OCI-LY7 (cell line): ENCODE results near the gene NTSR1. TPM values are rescaled to one million over a fixed set of nuclear protein-coding genes. Genes with fewer than 3 reads are reported as not detected.

Experiments
- BruUV-seq: library from RNA; stranded (reverse); fragments of 400-500 nt; replicated peaks from 2 replicates; lab custom pipeline; 2021; lab: Mats Ljungman, UMichigan
- CTCF ChIA-PET: fragments of 300-600 bp; sonication (Branson Sonifier 250); formaldehyde crosslinking; loops from one replicate; lab custom pipeline; 2022; ENCODE audit warnings: antibody characterized with exemption; ENCODE audit not compliant: unreplicated experiment; lab: Charles Lee
- POLR2A ChIA-PET: fragments of 300-600 bp; sonication (Branson Sonifier 250); formaldehyde crosslinking; loops from one replicate; lab custom pipeline; 2022; ENCODE audit warnings: antibody characterized with exemption; lab: Charles Lee
- DNase-seq: peaks from one replicate; pipeline ENCODE4 v3.0.0-alpha.2; 2015; ENCODE audit warnings: low spot score
- H2AFZ ChIP-seq: fragments of 200-600 bp; sonication (generic), shearing (Covaris generic); 2 replicates; pipeline ENCODE4 v1.6.1; 2014; ENCODE audit warnings: mild to moderate bottlenecking, antibody characterized with exemption, low read length, moderate library complexity
- H3K27ac ChIP-seq: fragments of 200-600 bp; sonication (generic); 2 replicates; pipeline ENCODE4 v1.5.1; 2014; ENCODE audit warnings: mixed run types, low read depth, mild to moderate bottlenecking, moderate library complexity, low read length, inconsistent platforms; ENCODE audit not compliant: poor library complexity, severe bottlenecking
- H3K36me3 ChIP-seq: fragments of 200-600 bp; sonication (generic); 2 replicates; pipeline ENCODE4 v1.6.1; 2014; ENCODE audit warnings: mild to moderate bottlenecking, antibody characterized with exemption, low read length, moderate library complexity, mixed read lengths; ENCODE audit not compliant: insufficient read depth
- H3K4me1 ChIP-seq: fragments of 200-600 bp; sonication (generic); 2 replicates; pipeline ENCODE4 v1.5.1; 2014; ENCODE audit warnings: mild to moderate bottlenecking, low read length; ENCODE audit not compliant: insufficient read depth, poor library complexity, severe bottlenecking
- H3K4me2 ChIP-seq: fragments of 200-600 bp; sonication (generic); 2 replicates; pipeline ENCODE4 v1.6.1; 2014; ENCODE audit warnings: mild to moderate bottlenecking, low read length
- H3K4me3 ChIP-seq: fragments of 200-600 bp; sonication (generic); 2 replicates; pipeline ENCODE4 v1.5.1; 2014; ENCODE audit warnings: mild to moderate bottlenecking, low read depth, low read length; ENCODE audit not compliant: poor library complexity, severe bottlenecking
- H3K79me2 ChIP-seq: fragments of 200-600 bp; sonication (generic); 2 replicates; pipeline ENCODE4 v1.6.1; 2016; ENCODE audit warnings: low read depth, mild to moderate bottlenecking, low read length, moderate library complexity, mixed read lengths; ENCODE audit not compliant: insufficient read depth
- H3K9me2 ChIP-seq: fragments of 200-600 bp; sonication (generic); 2 replicates; pipeline ENCODE4 v1.6.1; 2016; ENCODE audit warnings: mild to moderate bottlenecking, low read length, mixed read lengths; ENCODE audit not compliant: insufficient read depth
- H3K9me3 ChIP-seq: fragments of 200-600 bp; sonication (generic); 2 replicates; pipeline ENCODE4 v1.6.1; 2014; ENCODE audit warnings: mild to moderate bottlenecking, mixed run types, low read length, mixed read lengths
- H4K20me1 ChIP-seq: fragments of 200-600 bp; sonication (generic); 2 replicates; pipeline ENCODE4 v1.6.1; 2014; ENCODE audit warnings: mild to moderate bottlenecking, antibody characterized with exemption, low read length, moderate library complexity, mixed read lengths; ENCODE audit not compliant: insufficient read depth
- CTCF ChIP-seq: fragments of 200-600 bp; sonication (generic); conservative IDR thresholded peaks from 2 replicates; pipeline ENCODE4 v1.5.1; 2014; ENCODE audit warnings: mild to moderate bottlenecking, antibody characterized with exemption, low read length, moderate library complexity, mixed read lengths
- EZH2phosphoT487 ChIP-seq: fragments of 200-600 bp; sonication (generic); IDR thresholded peaks from 2 replicates; pipeline ENCODE4 v1.6.1; 2018; ENCODE audit warnings: low read depth, borderline replicate concordance, mild to moderate bottlenecking, mixed run types, antibody characterized with exemption, low read length, moderate library complexity, mixed read lengths
- intact Hi-C: fragments of 100-400 bp; cut with micrococcal nuclease; formaldehyde crosslinking; loops from one replicate; pipeline ENCODE4 v1.10.0; 2022; ENCODE audit not compliant: unreplicated experiment
- total RNA-seq, 2 experiments: library from RNA; depleted of rRNA in 1 of 2; stranded (reverse); fragments of >200 nt in 1 of 2; shearing (Covaris generic) in 1 of 2; gene quantifications; 2 replicates each; pipeline ENCODE4 v1.2.3, GENCODE V29; 2014 to 2022

Gene NTSR1
- total RNA-seq, 2 experiments from 2014 or later: not detected

- peaks cover 35% of the 10 kb centered on the region for H3K4me1 ChIP-seq
- H3K9me2 ChIP-seq: no peaks in the 10 kb centered on the region
- H3K36me3 ChIP-seq: peaks cover 59% of the 10 kb centered on the region
- POLR2A ChIA-PET: interaction anchor here (1.3 kb wide), 1 partner anchor 11 kb away, joined by 3 read pairs; the partner anchor contains the start of gene MRGBP
- BruUV-seq: no TSS peak
- no peak for DNase-seq
- H3K79me2 ChIP-seq: peaks cover 24% of the 10 kb centered on the region
- H3K9me3 ChIP-seq: no peaks in the 10 kb centered on the region
- peak overlapping the region; percentile 81 for H3K4me2 ChIP-seq
- intact Hi-C loops: no loop called here
- no peak overlapping the region for H3K4me3 ChIP-seq
- no peak overlapping the region for H2AFZ ChIP-seq
- no peak for TF ChIP-seq EZH2phosphoT487
- no peak for TF ChIP-seq CTCF
- CTCF ChIA-PET: interaction anchor here (0.6 kb wide), 1 partner anchor 177 kb away, joined by 4 read pairs; no protein-coding TSS in a partner anchor
- peak overlapping the region; percentile 68 for H3K27ac ChIP-seq
- no peaks in the 10 kb centered on the region for H4K20me1 ChIP-seq
Measured at GRCh38 chr20:62807444-62808210, 99.0 kb downstream of the NTSR1 start.

GRCh38 chr20:62808211-62808865 lies 99.7 kb downstream of the NTSR1 start:
- peak; percentile 70 for DNase-seq
- no peak for TF ChIP-seq EZH2phosphoT487
- TF ChIP-seq CTCF: peak; percentile 94
- no peak overlapping the region for H3K27ac ChIP-seq
- peak overlapping the region; percentile 8 for H3K4me2 ChIP-seq
- no peaks in the 10 kb centered on the region for H3K9me2 ChIP-seq
- no TSS peak for BruUV-seq
- ChIA-PET POLR2A (interaction anchor here (1.3 kb wide), 1 partner anchor 12 kb away, joined by 3 read pairs; the partner anchor contains the start of gene MRGBP), CTCF (interaction anchor here (0.5 to 0.6 kb wide), 2 partner anchors 25 to 178 kb away, joined by 3 to 4 read pairs; no protein-coding TSS in a partner anchor)
- no peak overlapping the region for H2AFZ ChIP-seq
- intact Hi-C loops: no loop called here
- H4K20me1 ChIP-seq: no peaks in the 10 kb centered on the region
- peaks cover 24% of the 10 kb centered on the region for H3K79me2 ChIP-seq
- H3K9me3 ChIP-seq: no peaks in the 10 kb centered on the region
- H3K4me3 ChIP-seq: no peak overlapping the region
- H3K4me1 ChIP-seq: peaks cover 35% of the 10 kb centered on the region
- H3K36me3 ChIP-seq: peaks cover 64% of the 10 kb centered on the region
